MM.1S (cell line): ENCODE measurements around the gene SAP30BP.

Experiments used
- CTCF ChIP-seq: fragments of 300-600 bp; sonication (generic); IDR thresholded peaks from 2 replicates; pipeline ENCODE4 v1.5.1; 2016; ENCODE audit warnings: antibody characterized with exemption, low read length, mixed read lengths
- EZH2 ChIP-seq: fragments of 300-600 bp; sonication (generic); optimal IDR thresholded peaks from 2 replicates; pipeline ENCODE3; 2017; ENCODE audit warnings: low read depth, mild to moderate bottlenecking, antibody characterized with exemption, low read length, mixed read lengths

DNA sequence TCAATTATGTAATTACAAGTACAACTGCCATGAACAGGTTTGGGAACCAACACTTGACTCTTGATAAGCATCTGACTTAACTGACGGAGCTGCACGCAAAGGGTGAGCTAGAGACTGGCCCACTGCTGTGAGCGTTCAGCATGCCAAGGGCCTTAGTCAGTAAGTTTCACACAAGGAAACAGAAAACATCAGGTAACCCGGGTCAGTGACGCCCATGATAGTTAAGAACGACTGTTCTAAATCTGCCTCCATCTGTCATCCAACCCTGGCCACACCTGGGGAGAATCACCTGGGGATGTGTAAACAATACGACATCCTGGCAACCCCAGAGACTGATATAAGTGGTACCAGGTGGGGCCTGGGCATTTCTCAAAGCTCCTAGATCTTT is 21.6 kb upstream of the SAP30BP start:
- TF ChIP-seq EZH2, result no peak
- no peak for TF ChIP-seq CTCF
